PC-9 (cell line): ENCODE results near the gene MCC.

Source experiments
- CTCF ChIP-seq: fragments of 200-600 bp; sonication (generic); conservative IDR thresholded peaks from 2 replicates; pipeline ENCODE4 v1.6.1; 2017; ENCODE audit warnings: mixed run types, antibody characterized with exemption, mild to moderate bottlenecking, moderate library complexity
- EZH2 ChIP-seq: fragments of 200-600 bp; sonication (generic); IDR thresholded peaks from 2 replicates; pipeline ENCODE4 v1.8.0; 2017; ENCODE audit warnings: antibody characterized with exemption, low read depth

- TF ChIP-seq CTCF (no peak), EZH2 (no peak)
Observed at GRCh38 chr5:113147537-113147936, 340.7 kb downstream of the MCC start.
